ENCODE results near the gene ORAI3.

ORAI3 gene

DNA sequence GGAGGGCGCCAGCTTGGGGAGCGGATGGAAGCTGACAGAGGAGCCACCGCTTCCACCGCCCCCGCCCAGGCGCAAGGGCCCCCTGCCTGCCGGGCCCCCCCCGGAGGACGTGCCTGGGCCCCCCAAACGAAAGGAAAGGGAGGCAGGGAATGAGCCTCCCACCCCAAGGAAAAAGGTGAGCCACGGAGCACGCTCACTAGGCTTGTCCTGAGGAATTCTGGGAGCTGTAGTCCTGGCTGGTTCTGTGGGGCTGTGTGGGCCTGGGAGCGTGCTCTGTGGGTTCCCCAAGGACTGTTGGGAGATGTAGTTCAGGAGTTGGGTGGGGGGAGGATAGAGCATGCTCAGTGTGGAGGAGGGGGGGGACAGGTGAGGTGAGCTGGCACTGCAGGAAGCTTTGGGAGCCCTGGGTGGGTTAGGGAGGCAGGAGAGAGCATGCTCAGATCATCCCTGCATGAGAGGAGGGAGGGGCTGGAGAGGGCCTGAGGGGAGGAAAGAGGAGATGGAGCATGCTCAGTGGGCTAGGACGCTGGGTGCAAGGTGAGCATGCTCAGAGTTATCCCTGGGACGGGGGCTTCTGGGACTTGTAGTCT is 21.0 kb upstream of the ORAI3 start:
- DNase-seq (ENCODE audit: low read depth), result no peak
- no peak overlapping the region for H3K4me3 ChIP-seq (ENCODE audit: low read depth, low read length)
- TF ChIP-seq, protein P1, sequence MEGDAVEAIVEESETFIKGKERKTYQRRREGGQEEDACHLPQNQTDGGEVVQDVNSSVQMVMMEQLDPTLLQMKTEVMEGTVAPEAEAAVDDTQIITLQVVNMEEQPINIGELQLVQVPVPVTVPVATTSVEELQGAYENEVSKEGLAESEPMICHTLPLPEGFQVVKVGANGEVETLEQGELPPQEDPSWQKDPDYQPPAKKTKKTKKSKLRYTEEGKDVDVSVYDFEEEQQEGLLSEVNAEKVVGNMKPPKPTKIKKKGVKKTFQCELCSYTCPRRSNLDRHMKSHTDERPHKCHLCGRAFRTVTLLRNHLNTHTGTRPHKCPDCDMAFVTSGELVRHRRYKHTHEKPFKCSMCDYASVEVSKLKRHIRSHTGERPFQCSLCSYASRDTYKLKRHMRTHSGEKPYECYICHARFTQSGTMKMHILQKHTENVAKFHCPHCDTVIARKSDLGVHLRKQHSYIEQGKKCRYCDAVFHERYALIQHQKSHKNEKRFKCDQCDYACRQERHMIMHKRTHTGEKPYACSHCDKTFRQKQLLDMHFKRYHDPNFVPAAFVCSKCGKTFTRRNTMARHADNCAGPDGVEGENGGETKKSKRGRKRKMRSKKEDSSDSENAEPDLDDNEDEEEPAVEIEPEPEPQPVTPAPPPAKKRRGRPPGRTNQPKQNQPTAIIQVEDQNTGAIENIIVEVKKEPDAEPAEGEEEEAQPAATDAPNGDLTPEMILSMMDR (IDR thresholded peaks at IDR 0.05; ENCODE audit: low read depth, low read length, missing control alignments), result no peak

DNA sequence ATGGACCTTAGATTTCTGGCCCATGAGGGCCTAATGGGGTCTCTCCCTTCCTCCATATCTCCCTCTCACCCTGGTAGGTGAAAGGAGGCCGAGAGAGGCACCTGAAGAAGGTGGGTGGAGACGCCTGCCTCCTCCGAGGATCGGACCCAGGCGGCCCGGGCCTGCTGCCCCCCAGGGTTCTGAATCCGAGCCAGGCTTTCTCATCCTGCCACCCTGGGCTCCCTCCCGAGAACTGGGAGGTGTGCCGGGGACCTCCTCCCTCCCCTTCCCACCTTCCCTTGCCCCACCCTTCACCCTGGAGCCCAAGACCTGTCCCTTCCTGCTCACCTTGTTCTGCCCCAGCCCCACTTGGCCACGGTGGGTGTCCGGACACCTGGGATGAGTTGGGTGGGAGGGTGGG is 20.5 kb upstream of the ORAI3 start:
- H3K4me3 ChIP-seq (ENCODE audit: low read depth, low read length), result no peak overlapping the region
- TF ChIP-seq, protein P1 (IDR thresholded peaks at IDR 0.05; ENCODE audit: low read depth, low read length, missing control alignments), result no peak
- no peak for DNase-seq (ENCODE audit: low read depth)

DNA sequence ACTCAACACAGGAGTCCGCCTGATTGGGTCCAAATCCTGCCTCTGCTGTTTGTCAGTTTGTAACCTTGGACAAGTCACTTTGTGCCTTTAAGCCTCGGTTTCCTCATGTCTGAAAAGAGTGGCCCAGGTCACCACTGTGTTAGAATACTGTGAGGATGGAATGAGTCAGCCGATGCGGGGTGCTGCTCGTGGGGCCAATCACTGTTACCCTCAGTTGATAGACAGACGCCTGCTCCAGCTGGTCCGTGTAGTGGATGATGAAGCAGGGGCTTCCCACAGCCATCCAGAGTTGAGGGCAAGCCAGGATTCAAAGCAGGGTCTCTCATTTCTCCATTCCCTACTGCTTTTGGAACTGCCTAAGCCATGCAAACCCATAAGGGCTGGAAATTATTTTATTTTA is 19.7 kb upstream of the ORAI3 start:
- no peak overlapping the region for H3K4me3 ChIP-seq (ENCODE audit: low read depth, low read length)
- DNase-seq (ENCODE audit: low read depth), result no peak
- TF ChIP-seq, protein P1 (IDR thresholded peaks at IDR 0.05; ENCODE audit: low read depth, low read length, missing control alignments), result no peak

DNA sequence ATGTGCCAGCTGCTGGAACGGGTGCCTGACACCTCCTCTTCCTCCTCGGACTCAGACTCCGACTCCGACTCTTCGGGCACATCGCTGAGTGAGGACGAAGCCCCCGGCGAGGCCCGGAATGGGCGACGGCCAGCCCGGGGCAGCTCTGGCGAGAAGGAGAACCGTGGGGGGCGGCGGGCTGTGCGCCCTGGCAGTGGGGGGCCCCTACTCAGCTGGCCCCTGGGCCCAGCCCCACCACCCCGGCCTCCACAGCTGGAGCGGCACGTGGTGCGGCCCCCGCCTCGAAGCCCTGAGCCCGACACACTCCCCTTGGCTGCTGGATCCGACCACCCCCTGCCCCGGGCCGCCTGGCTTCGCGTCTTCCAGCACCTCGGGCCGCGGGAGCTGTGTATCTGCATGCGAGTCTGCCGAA is 18.7 kb upstream of the ORAI3 start:
- no peak for DNase-seq (ENCODE audit: low read depth)
- no peak overlapping the region for H3K4me3 ChIP-seq (ENCODE audit: low read depth, low read length)
- TF ChIP-seq, protein P1 (IDR thresholded peaks at IDR 0.05; ENCODE audit: low read depth, low read length, missing control alignments), result no peak

DNA sequence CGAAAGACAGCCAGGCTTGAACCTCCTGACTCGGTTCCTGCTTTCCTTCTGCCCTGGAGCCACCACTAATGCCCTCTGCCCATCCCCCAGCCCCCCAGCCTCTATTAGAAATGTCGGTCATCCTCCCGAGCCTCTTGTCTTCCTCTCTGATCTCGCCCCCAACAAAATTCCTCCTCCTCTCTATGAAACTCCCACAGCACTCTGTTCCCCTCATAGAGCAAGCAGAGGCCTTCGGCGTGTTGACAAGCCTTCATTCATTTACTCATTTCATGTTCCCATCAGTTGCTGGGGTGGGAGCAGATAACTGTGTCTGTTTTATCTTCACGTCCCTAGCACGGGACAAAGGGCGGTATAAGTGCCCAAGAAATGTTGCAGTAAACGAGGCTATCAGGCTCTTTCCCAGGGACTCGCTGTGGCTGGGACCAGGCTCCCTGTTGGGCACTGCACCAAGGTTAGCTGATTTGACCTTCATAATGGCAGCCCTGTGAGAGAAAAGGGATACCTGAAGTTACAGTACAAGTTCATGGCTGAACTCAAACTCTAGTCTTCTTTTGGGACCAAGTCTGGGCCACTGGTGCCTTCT is 17.7 kb upstream of the ORAI3 start:
- no peak overlapping the region for H3K4me3 ChIP-seq (ENCODE audit: low read depth, low read length)
- no peak for DNase-seq (ENCODE audit: low read depth)
- TF ChIP-seq, protein P1 (IDR thresholded peaks at IDR 0.05; ENCODE audit: low read depth, low read length, missing control alignments), result no peak

DNA sequence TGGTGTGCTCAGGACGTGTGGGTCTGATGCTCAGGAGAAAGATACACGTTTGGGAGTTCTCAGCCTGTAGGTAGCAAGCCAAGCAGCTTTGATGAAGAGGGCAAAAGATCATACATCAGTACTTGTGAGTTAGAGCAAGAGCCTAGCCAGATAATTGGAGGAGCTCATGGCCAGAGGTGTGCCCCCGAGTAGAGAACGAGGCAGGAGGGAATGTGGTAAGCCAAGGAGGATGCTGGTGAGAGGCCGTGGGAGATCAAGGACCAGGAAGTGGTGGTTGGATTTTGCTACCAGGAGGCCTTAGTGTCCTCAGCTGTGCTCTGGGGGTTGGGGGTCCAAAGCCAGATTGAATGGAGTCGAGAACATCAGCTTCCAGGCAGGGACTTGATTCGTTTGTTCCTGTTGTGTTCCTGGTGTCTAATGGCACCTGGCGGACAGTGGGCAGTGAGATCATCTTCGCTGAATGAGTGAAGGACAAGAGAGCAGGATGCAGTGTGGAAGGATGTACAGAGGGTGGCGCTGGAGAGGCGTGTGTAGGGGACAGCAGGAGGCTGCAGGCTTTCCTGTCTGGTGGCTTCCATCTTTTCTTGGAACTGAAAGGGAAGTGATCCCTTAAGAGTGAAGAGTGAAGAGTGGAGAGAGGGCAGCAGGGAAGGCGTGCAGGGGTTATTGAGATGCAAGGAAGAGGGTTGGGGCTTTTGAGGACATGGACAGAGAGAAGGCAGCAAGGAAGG is 13.9 kb upstream of the ORAI3 start:
- no peak overlapping the region for H3K4me3 ChIP-seq (ENCODE audit: low read depth, low read length)
- TF ChIP-seq, protein P1 (IDR thresholded peaks at IDR 0.05; ENCODE audit: low read depth, low read length, missing control alignments), result peak; percentile 68
- no peak for DNase-seq (ENCODE audit: low read depth)

Data from GM12864 (cell line).